Loucy (cell line): ENCODE results near the gene RASSF5.

Source experiments
- H2AFZ ChIP-seq: fragments of 200-600 bp; sonication (generic); 2 replicates; pipeline ENCODE4 v1.6.0; 2016; ENCODE audit warnings: antibody characterized with exemption, mild to moderate bottlenecking, low read length, moderate library complexity
- H3F3A ChIP-seq: fragments of 200-600 bp; 2 replicates; pipeline ENCODE4 v1.6.0; 2016; ENCODE audit warnings: antibody characterized with exemption, low read depth, mild to moderate bottlenecking
- H3K27me3 ChIP-seq: fragments of 200-600 bp; sonication (generic); 2 replicates; pipeline ENCODE4 v1.6.1; 2014; ENCODE audit warnings: low read length, mild to moderate bottlenecking; ENCODE audit not compliant: insufficient read depth, poor library complexity, severe bottlenecking
- H3K36me3 ChIP-seq: fragments of 200-600 bp; sonication (generic); 2 replicates; pipeline ENCODE4 v1.6.1; 2016; ENCODE audit warnings: low read length; ENCODE audit not compliant: insufficient read depth
- H3K4me1 ChIP-seq: fragments of 200-600 bp; sonication (generic); 2 replicates; pipeline ENCODE4 v1.5.1; 2014; ENCODE audit warnings: low read length, mild to moderate bottlenecking; ENCODE audit not compliant: insufficient read depth, poor library complexity, severe bottlenecking
- H3K4me2 ChIP-seq: fragments of 200-600 bp; sonication (generic); 2 replicates; pipeline ENCODE4 v1.6.0; 2014; ENCODE audit warnings: antibody characterized with exemption, low read length, low read depth, mild to moderate bottlenecking; ENCODE audit not compliant: poor library complexity, severe bottlenecking
- H3K4me3 ChIP-seq: fragments of 200-600 bp; sonication (generic); 2 replicates; pipeline ENCODE4 v1.5.1; 2014; ENCODE audit warnings: low read length, mild to moderate bottlenecking, mixed read lengths; ENCODE audit not compliant: poor library complexity, severe bottlenecking
- H3K79me2 ChIP-seq: fragments of 200-600 bp; sonication (generic); 2 replicates; pipeline ENCODE4 v1.6.1; 2014; ENCODE audit warnings: low read length; ENCODE audit not compliant: insufficient read depth
- H3K9ac ChIP-seq: fragments of 200-600 bp; sonication (generic); 2 replicates; pipeline ENCODE4 v1.6.0; 2014; ENCODE audit warnings: mild to moderate bottlenecking, low read depth, low read length, moderate library complexity; ENCODE audit not compliant: poor library complexity, severe bottlenecking
- H3K9me2 ChIP-seq: fragments of 200-600 bp; sonication (generic); replicated peaks from 2 replicates; pipeline ENCODE4 v1.6.1; 2016; ENCODE audit warnings: low read depth, low read length, mixed read lengths
- H3K9me3 ChIP-seq: fragments of 200-600 bp; sonication (generic); 2 replicates; pipeline ENCODE4 v1.6.1; 2014; ENCODE audit warnings: mild to moderate bottlenecking, antibody characterized with exemption, low read length, low read depth; ENCODE audit not compliant: insufficient read depth
- H4K20me1 ChIP-seq: fragments of 200-600 bp; sonication (generic); 2 replicates; pipeline ENCODE4 v1.6.0; 2014; ENCODE audit warnings: antibody characterized with exemption, low read length, mild to moderate bottlenecking; ENCODE audit not compliant: insufficient read depth, poor library complexity, severe bottlenecking
- CTCF ChIP-seq: fragments of 200-600 bp; sonication (generic); conservative IDR thresholded peaks from 2 replicates; pipeline ENCODE4 v1.5.1; 2014; ENCODE audit warnings: mild to moderate bottlenecking, antibody characterized with exemption, low read length
- EZH2phosphoT487 ChIP-seq: fragments of 200-600 bp; IDR thresholded peaks from 2 replicates; pipeline ENCODE4 v1.6.1; 2018; ENCODE audit warnings: antibody characterized with exemption, mild to moderate bottlenecking, moderate library complexity, borderline replicate concordance

RASSF5 gene

GRCh38 chr1:206568256-206568655, 60.9 kb downstream of the RASSF5 start:
- Histone ChIP-seq H3K4me3 (no peak overlapping the region), H3K9ac (no peak overlapping the region), H3K9me2 (no peaks in the 10 kb centered on the region), H2AFZ (no peak overlapping the region), H3K27me3 (no peaks in the 10 kb centered on the region), H3K9me3 (no peaks in the 10 kb centered on the region), H3K4me2 (no peak overlapping the region), H3K79me2 (peaks cover 100% of the 10 kb centered on the region), H3K36me3 (peaks cover 65% of the 10 kb centered on the region), H3K4me1 (peaks cover 69% of the 10 kb centered on the region), H4K20me1 (peaks cover 84% of the 10 kb centered on the region), H3F3A (no peaks in the 10 kb centered on the region)
- TF ChIP-seq EZH2phosphoT487: no peak
- no peak for TF ChIP-seq CTCF

DNA sequence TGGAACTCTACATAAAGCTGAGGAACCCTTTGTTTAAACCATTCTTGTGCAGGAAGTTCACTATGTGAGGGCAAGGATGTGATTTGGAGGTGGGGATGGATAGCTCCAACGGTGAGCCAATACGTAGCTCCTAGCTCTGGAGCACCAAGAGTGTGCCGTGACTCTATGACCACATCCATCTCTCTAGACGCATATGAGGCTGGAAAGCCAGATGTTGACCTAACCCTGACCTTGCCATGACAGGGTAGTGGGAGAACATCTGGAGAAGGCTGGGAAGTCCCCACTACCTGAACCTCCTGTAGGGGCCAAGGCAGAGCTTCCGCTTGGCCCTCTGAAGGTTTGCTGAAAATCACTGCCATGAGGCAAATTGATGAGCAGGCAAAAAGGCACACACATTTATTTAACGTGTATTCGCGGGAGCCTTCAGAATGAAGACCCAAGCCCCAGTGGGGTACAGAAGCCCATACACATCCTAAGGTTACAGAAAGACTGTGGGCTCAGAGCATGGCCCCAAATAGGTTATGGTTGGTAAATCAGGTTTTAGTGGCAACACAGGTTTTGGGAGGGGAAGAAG, 61.5 kb downstream of the RASSF5 start:
- Histone ChIP-seq H4K20me1 (peaks cover 82% of the 10 kb centered on the region), H3K4me1 (peaks cover 64% of the 10 kb centered on the region), H3K4me2 (no peak overlapping the region), H3K27me3 (no peaks in the 10 kb centered on the region), H3K9ac (no peak overlapping the region), H2AFZ (no peak overlapping the region), H3K36me3 (peaks cover 68% of the 10 kb centered on the region), H3K9me3 (no peaks in the 10 kb centered on the region), H3K4me3 (no peak overlapping the region), H3F3A (no peaks in the 10 kb centered on the region), H3K9me2 (no peaks in the 10 kb centered on the region), H3K79me2 (peaks cover 100% of the 10 kb centered on the region)
- TF ChIP-seq EZH2phosphoT487 (no peak), CTCF (no peak)

DNA sequence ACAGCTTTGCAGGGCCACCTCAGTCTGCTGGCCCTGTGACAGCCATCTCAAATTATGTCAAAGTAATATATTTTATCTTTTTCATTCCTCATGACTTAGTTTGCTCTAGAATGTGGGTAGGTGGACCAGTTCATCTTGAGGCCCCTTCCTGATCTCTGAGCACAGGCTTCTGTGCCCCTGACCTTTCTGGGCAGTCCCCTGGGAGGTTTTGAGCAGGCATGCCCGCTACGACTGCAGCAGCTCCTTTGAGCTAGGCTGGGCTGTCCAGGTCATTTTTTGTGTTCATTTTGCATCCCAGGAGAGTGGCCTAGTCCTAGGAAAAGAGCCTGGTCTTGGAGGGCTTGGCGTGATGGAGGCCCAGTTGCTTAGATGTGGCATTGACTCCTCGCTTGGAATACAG, 62.2 kb downstream of the RASSF5 start:
- no peak overlapping the region for H3K4me3 ChIP-seq
- peaks cover 81% of the 10 kb centered on the region for H4K20me1 ChIP-seq
- no peak overlapping the region for H3K9ac ChIP-seq
- H3K4me2 ChIP-seq: no peak overlapping the region
- no peaks in the 10 kb centered on the region for H3K9me3 ChIP-seq
- peaks cover 64% of the 10 kb centered on the region for H3K4me1 ChIP-seq
- no peak for TF ChIP-seq CTCF
- TF ChIP-seq EZH2phosphoT487: no peak
- H3K79me2 ChIP-seq: peaks cover 100% of the 10 kb centered on the region
- no peaks in the 10 kb centered on the region for H3F3A ChIP-seq
- H3K36me3 ChIP-seq: peaks cover 73% of the 10 kb centered on the region
- H2AFZ ChIP-seq: no peak overlapping the region
- H3K9me2 ChIP-seq: no peaks in the 10 kb centered on the region
- no peaks in the 10 kb centered on the region for H3K27me3 ChIP-seq
